ENCODE data around the gene COLGALT1. TPM values are rescaled to one million over a fixed set of nuclear protein-coding genes. Genes with fewer than 3 reads are reported as not detected.

The COLGALT1 gene
- total and polyA plus RNA-seq, 2 experiments from 2014 or later, result 18.2 to 63.4 TPM

- DNase-seq (ENCODE audit: low spot score), result no peak
- Mint-ChIP-seq H3K4me1 (peaks cover 1% of the 10 kb centered on the region), H3K27ac (no peak overlapping the region), H3K36me3 (ENCODE audit: low read depth) (peaks cover 38% of the 10 kb centered on the region), H3K9me3 (peaks cover 10% of the 10 kb centered on the region; the same call in 2 of the 3 replicates), H3K27me3 (ENCODE audit: insufficient read depth, low read depth, poor library complexity) (peaks cover 6% of the 10 kb centered on the region), H3K4me3 (no peak overlapping the region)
- Histone ChIP-seq H3F3A (replicated peaks; ENCODE audit: low read depth) (no peaks in the 10 kb centered on the region; the same call in 1 of the 2 replicates), H4K20me1 (replicated peaks; ENCODE audit: insufficient read depth) (no peaks in the 10 kb centered on the region), H3K27me3 (ENCODE audit: insufficient read depth) (no peaks in the 10 kb centered on the region), H3K27ac (ENCODE audit: low read depth) (no peak overlapping the region), H3K4me2 (no peak overlapping the region), H2AFZ (no peak overlapping the region), H3K9me2 (ENCODE audit: insufficient read depth) (no peaks in the 10 kb centered on the region), H3K36me3 (ENCODE audit: insufficient read depth) (peaks cover 5% of the 10 kb centered on the region; the same call in 1 of the 2 replicates), H3K79me2 (replicated peaks; ENCODE audit: insufficient read depth) (peaks cover 6% of the 10 kb centered on the region; the same call in 1 of the 2 replicates), H3K4me1 (ENCODE audit: insufficient read depth) (no peaks in the 10 kb centered on the region), H3K4me3 (no peak overlapping the region)
- ATAC-seq, result no peak
- TF ChIP-seq REST (IDR thresholded peaks at IDR 0.05; ENCODE audit: unreplicated experiment) (no peak), POLR2AphosphoS5 (IDR thresholded peaks at IDR 0.05; ENCODE audit: low read depth) (no peak), EZH2 (IDR thresholded peaks at IDR 0.05; ENCODE audit: low read depth, unreplicated experiment) (no peak), STAT1 (IDR thresholded peaks at IDR 0.05; ENCODE audit: unreplicated experiment) (no peak), ZNF114 (CRISPR knock-in tag; IDR thresholded peaks at IDR 0.05) (no peak), CTCF (conservative IDR thresholded peaks at IDR 0.05; ENCODE audit: low read depth in 2 of 2) (no peak), NANOG (IDR thresholded peaks at IDR 0.05; ENCODE audit: borderline replicate concordance) (no peak), EZH2phosphoT487 (IDR thresholded peaks at IDR 0.05; ENCODE audit: unreplicated experiment) (no peak), ZNF462 (CRISPR knock-in tag; IDR thresholded peaks at IDR 0.05) (no peak), ETS1 (IDR thresholded peaks at IDR 0.05) (no peak), ZNF331 (CRISPR knock-in tag; IDR thresholded peaks at IDR 0.05; ENCODE audit: low read depth) (no peak), JUNB (IDR thresholded peaks at IDR 0.05; ENCODE audit: unreplicated experiment) (no peak), CREB1 (CRISPR knock-in tag; IDR thresholded peaks at IDR 0.05; ENCODE audit: low read depth) (no peak)
These were observed 37.6 kb upstream of the COLGALT1 start for GRCh38 chr19:17517898-17518297.
